Mammary epithelial cell (primary cell): ENCODE results near the gene MAGI1.

Source experiments
- EZH2 ChIP-seq: IDR thresholded peaks from 2 replicates; pipeline ENCODE4 v1.6.1; 2012; ENCODE audit warnings: low read length, inconsistent platforms, borderline replicate concordance
- TF ChIP-seq, protein P1 (sequence below), 2 donors: IDR thresholded peaks in 1 of 2; conservative IDR thresholded peaks in 1 of 2; 2 replicates each; pipeline ENCODE4 v1.5.1; 2011 to 2012; ENCODE audit warnings: inconsistent platforms in 2 of 2, low read length in 2 of 2, mild to moderate bottlenecking in 2 of 2, control low read depth in 1 of 2, low read depth in 1 of 2; ENCODE audit not compliant: insufficient read depth in 1 of 2; ENCODE audit errors: extremely low read depth in 1 of 2

DNA sequence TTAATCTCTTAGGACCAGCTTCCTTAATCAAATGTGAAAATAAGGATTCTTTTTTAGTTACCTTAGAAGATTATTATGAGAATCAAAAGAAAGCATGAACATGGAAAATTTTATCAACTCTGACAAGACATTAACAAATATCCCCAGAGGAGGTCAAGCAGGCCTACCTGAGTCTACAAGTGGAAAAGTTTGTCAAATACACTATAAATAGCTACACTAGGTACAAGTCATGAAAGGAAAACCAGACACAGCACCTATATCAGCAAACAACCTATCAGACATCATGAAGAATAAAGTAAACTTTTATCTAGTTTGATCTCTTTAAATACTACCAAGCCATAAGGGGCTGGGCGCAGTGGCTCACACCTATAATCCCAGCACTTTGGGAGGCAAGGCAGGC is 126.1 kb downstream of the MAGI1 start:
- TF ChIP-seq, protein P1, sequence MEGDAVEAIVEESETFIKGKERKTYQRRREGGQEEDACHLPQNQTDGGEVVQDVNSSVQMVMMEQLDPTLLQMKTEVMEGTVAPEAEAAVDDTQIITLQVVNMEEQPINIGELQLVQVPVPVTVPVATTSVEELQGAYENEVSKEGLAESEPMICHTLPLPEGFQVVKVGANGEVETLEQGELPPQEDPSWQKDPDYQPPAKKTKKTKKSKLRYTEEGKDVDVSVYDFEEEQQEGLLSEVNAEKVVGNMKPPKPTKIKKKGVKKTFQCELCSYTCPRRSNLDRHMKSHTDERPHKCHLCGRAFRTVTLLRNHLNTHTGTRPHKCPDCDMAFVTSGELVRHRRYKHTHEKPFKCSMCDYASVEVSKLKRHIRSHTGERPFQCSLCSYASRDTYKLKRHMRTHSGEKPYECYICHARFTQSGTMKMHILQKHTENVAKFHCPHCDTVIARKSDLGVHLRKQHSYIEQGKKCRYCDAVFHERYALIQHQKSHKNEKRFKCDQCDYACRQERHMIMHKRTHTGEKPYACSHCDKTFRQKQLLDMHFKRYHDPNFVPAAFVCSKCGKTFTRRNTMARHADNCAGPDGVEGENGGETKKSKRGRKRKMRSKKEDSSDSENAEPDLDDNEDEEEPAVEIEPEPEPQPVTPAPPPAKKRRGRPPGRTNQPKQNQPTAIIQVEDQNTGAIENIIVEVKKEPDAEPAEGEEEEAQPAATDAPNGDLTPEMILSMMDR (conservative IDR thresholded peaks at IDR 0.05 in 1 of 2, IDR thresholded peaks at IDR 0.05 in 1 of 2; ENCODE audit: extremely low read depth in 1 of 2, insufficient read depth in 1 of 2, low read depth in 1 of 2, low read length in 2 of 2): no peak
- TF ChIP-seq EZH2: no peak
